PFSK-1 (cell line): ENCODE measurements around the gene RPS10.

Source experiments
- POLR2AphosphoS5 ChIP-seq: IDR thresholded peaks from 2 replicates; pipeline ENCODE4 v1.6.1; 2012; ENCODE audit warnings: low read depth, mild to moderate bottlenecking, control low read depth, low read length, moderate library complexity
- REST ChIP-seq, 2 experiments: IDR thresholded peaks; 2 replicates each; pipeline versions ENCODE4 v1.6.1 to v1.8.0; 2011 to 2012; ENCODE audit warnings: low read depth in 2 of 2, low read length in 2 of 2, control low read depth in 1 of 2, inconsistent platforms in 1 of 2, mild to moderate bottlenecking in 1 of 2, moderate library complexity in 1 of 2; ENCODE audit not compliant: insufficient read depth in 1 of 2
- SIN3A ChIP-seq: IDR thresholded peaks from 2 replicates; pipeline ENCODE4 v1.6.1; 2012; ENCODE audit warnings: mild to moderate bottlenecking, low read length, moderate library complexity, borderline replicate concordance; ENCODE audit not compliant: insufficient read depth

DNA sequence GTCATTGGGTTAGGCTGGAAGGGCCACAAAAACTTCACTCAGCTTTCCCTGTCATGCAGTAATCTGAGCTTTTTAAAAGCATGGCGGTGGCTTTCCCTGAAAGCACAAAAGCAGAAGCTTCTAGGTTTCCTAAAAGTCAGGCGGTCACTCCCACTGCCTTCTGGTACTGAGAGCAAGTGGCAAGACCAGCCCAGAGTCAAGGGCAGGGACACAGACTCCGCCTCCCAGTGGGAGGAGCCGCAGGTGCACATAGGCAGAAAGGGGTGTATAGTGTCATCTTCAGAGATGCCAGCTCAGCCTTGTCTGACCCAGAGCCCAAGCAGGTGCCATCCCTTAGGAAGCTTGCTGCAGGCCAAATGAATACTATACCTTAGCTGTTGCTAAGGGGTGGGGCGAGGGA, 22.0 kb upstream of the RPS10 start:
- TF ChIP-seq REST (IDR thresholded peaks at IDR 0.05; ENCODE audit: insufficient read depth in 1 of 2, low read depth in 2 of 2, low read length in 2 of 2): no peak
- TF ChIP-seq SIN3A: no peak
- TF ChIP-seq POLR2AphosphoS5: no peak
